Stimulated activated CD4-positive, alpha-beta T cell treated with anti-CD3 and anti-CD28 coated beads, Interleukin-15, amount 100 ng/mL, for 24 hours (primary cell): ENCODE data around the gene SPART.
"Not testable (repeated sequence)": the region's sequence is repeated elsewhere in the genome, so short reads cannot be mapped to it uniquely, and the experiment has no call there.

Source experiments
- DNase-seq: peaks from one replicate; pipeline ENCODE4 v3.0.0-alpha.2; 2020

Gene SPART

GRCh38 chr13:36310417-36311108, 35.6 kb downstream of the SPART start:
- no peak for DNase-seq

GRCh38 chr13:36302289-36302688, 43.9 kb downstream of the SPART start:
- no peak for DNase-seq

GRCh38 chr13:36299469-36299868, 46.7 kb downstream of the SPART start:
- DNase-seq = not testable (repeated sequence)

GRCh38 chr13:36298535-36299068, 47.6 kb downstream of the SPART start:
- DNase-seq = no peak

- DNase-seq = peak; percentile 79
Observed at GRCh38 chr13:36297366-36298338, 48.5 kb downstream of the SPART start, which contains the start of gene CCDC169. Gene CCDC169 (minus strand): TSS chr13:36297814. CDS start chr13:36297719, 95 bp downstream.

GRCh38 chr13:36294096-36294495, 52.1 kb downstream of the SPART start:
- no peak for DNase-seq

- DNase-seq = no peak
Observed at GRCh38 chr13:36293497-36293896, 52.7 kb downstream of the SPART start.

GRCh38 chr13:36288794-36289391, 57.3 kb downstream of the SPART start:
- DNase-seq = no peak

- no peak for DNase-seq
Observed at GRCh38 chr13:36286006-36286405, 60.2 kb downstream of the SPART start.

GRCh38 chr13:36282821-36283432, 63.3 kb downstream of the SPART start:
- DNase-seq = no peak

- DNase-seq = peak; percentile 26
Observed at GRCh38 chr13:36275190-36276002, 70.8 kb downstream of the SPART start.

GRCh38 chr13:36273431-36273830, 72.8 kb downstream of the SPART start:
- DNase-seq = no peak

GRCh38 chr13:36261976-36262375, 84.2 kb downstream of the SPART start:
- no peak for DNase-seq

- no peak for DNase-seq
Observed at GRCh38 chr13:36261011-36261410, 85.2 kb downstream of the SPART start.

- DNase-seq = no peak
Observed at GRCh38 chr13:36259361-36260137, 86.6 kb downstream of the SPART start.

- DNase-seq = no peak
Observed at GRCh38 chr13:36258831-36259230, 87.4 kb downstream of the SPART start.
